Activated CD4-positive, alpha-beta memory T cell treated with anti-CD3 and anti-CD28 coated beads, Interleukin-2, amount 10 ng/mL, durations not matched to agents 7 days and 5 days (primary cell): ENCODE results near the gene KCNF1. TPM values are rescaled to one million over a fixed set of nuclear protein-coding genes. Genes with fewer than 3 reads are reported as not detected.

Experiments used
- CTCF ChIA-PET: fragments of 350-600 bp; sonication (Branson Sonifier 250); formaldehyde crosslinking; loops from one replicate; lab custom pipeline; 2021; ENCODE audit warnings: antibody characterized with exemption, inconsistent platforms; lab: Charles Lee
- POLR2A ChIA-PET: fragments of 350-600 bp; sonication (Branson Sonifier 250); formaldehyde crosslinking; loops from one replicate; lab custom pipeline; 2021; ENCODE audit warnings: antibody characterized with exemption; lab: Charles Lee
- DNase-seq: peaks from one replicate; pipeline ENCODE4 v3.0.0-alpha.2; 2020
- H3K27ac Mint-ChIP-seq: one replicate; pipeline ENCODE4 v1.8.0; 2021; ENCODE audit warnings: mild to moderate bottlenecking, mixed read lengths
- H3K27me3 Mint-ChIP-seq: one replicate; pipeline ENCODE4 v1.8.0; 2021; ENCODE audit warnings: mixed read lengths
- H3K36me3 Mint-ChIP-seq: one replicate; pipeline ENCODE4 v1.8.0; 2021; ENCODE audit warnings: low read depth, mixed read lengths
- H3K4me1 Mint-ChIP-seq: one replicate; pipeline ENCODE4 v1.8.0; 2021; ENCODE audit warnings: mixed read lengths
- H3K4me3 Mint-ChIP-seq: one replicate; pipeline ENCODE4 v1.8.0; 2021; ENCODE audit warnings: mild to moderate bottlenecking, mixed read lengths
- H3K9me3 Mint-ChIP-seq: one replicate; pipeline ENCODE4 v1.8.0; 2021; ENCODE audit warnings: mixed read lengths
- total RNA-seq, 2 experiments: library from RNA; stranded (reverse); gene quantifications; one replicate each; pipeline ENCODE4 v1.2.3, GENCODE V29; 2021

The KCNF1 gene
- total RNA-seq, 2 experiments from 2014 or later = not detected

DNA sequence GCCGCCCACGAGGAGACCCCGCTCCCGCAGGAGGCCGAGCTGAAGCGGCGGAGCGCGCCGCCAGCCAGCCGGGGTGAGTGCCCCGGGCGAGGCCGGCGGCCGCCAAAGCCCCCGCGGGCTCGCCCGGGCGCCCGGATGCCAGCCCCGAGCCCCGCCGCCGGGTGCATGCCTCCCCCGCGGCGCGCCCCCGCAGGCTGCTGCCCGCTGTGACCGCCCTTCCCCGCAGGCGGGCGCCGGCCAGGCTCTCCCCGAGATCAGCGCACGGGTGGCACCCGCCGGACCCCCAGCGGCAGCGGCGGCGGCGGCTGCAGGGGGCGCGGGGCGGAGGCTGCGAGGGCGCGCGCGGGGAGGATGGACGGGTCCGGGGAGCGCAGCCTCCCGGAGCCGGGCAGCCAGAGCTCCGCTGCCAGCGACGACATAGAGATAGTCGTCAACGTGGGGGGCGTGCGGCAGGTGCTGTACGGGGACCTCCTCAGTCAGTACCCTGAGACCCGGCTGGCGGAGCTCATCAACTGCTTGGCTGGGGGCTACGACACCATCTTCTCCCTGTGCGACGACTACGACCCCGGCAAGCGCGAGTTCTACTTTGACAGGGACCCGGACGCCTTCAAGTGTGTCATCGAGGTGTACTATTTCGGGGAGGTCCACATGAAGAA is 470 bp downstream of the KCNF1 start:
- Mint-ChIP-seq H3K9me3 (no peaks in the 10 kb centered on the region), H3K27me3 (peaks cover 43% of the 10 kb centered on the region), H3K4me1 (no peaks in the 10 kb centered on the region), H3K4me3 (no peak overlapping the region), H3K36me3 (no peaks in the 10 kb centered on the region), H3K27ac (no peak overlapping the region)
- ChIA-PET POLR2A (no interaction called here), CTCF (no interaction called here)
- DNase-seq = no peak

DNA sequence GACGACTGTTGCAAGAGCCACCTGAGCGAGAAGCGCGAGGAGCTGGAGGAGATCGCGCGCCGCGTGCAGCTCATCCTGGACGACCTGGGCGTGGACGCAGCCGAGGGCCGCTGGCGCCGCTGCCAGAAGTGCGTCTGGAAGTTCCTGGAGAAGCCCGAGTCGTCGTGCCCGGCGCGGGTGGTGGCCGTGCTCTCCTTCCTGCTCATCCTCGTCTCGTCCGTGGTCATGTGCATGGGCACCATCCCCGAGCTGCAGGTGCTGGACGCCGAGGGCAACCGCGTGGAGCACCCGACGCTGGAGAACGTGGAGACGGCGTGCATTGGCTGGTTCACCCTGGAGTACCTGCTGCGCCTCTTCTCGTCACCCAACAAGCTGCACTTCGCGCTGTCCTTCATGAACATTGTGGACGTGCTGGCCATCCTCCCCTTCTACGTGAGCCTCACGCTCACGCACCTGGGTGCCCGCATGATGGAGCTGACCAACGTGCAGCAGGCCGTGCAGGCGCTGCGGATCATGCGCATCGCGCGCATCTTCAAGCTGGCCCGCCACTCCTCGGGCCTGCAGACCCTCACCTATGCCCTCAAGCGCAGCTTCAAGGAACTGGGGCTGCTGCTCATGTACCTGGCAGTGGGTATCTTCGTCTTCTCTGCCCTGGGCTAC is 1.2 kb downstream of the KCNF1 start:
- no peak for DNase-seq
- Mint-ChIP-seq H3K9me3 (no peaks in the 10 kb centered on the region), H3K27me3 (peaks cover 46% of the 10 kb centered on the region), H3K4me3 (no peak overlapping the region), H3K36me3 (no peaks in the 10 kb centered on the region), H3K4me1 (no peaks in the 10 kb centered on the region), H3K27ac (no peak overlapping the region)
- ChIA-PET CTCF (interaction anchor here (1.1 kb wide), 1 partner anchor 9 kb away, joined by 3 read pairs; no protein-coding TSS in a partner anchor), POLR2A (no interaction called here)

DNA sequence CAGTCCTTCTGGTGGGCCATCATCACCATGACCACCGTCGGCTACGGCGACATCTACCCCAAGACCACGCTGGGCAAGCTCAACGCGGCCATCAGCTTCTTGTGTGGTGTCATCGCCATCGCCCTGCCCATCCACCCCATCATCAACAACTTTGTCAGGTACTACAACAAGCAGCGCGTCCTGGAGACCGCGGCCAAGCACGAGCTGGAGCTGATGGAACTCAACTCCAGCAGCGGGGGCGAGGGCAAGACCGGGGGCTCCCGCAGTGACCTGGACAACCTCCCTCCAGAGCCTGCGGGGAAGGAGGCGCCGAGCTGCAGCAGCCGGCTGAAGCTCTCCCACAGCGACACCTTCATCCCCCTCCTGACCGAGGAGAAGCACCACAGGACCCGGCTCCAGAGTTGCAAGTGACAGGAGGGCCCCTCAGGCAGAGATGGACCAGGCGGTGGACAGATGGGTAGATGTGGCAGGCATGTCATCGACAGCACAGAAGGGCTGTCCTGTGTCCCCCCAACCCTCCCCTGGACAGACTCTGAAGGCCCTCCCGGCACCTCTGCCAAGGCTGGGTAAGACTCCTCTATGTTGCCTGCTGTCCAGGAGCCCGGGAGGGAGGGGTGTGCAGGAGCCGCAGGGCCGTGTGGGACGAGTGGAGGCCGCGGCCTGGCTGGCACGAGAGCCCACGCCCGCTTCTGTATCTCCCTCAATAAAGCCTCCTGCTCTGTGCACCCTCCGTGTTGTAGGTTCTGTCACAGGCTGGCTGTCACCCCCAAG is 2.0 kb downstream of the KCNF1 start:
- Mint-ChIP-seq H3K36me3 (no peaks in the 10 kb centered on the region), H3K4me1 (no peaks in the 10 kb centered on the region), H3K27ac (no peak overlapping the region), H3K9me3 (no peaks in the 10 kb centered on the region), H3K4me3 (no peak overlapping the region), H3K27me3 (peaks cover 46% of the 10 kb centered on the region)
- ChIA-PET POLR2A (no interaction called here), CTCF (interaction anchor here (1.1 kb wide), 1 partner anchor 10 kb away, joined by 3 read pairs; no protein-coding TSS in a partner anchor)
- DNase-seq = no peak

DNA sequence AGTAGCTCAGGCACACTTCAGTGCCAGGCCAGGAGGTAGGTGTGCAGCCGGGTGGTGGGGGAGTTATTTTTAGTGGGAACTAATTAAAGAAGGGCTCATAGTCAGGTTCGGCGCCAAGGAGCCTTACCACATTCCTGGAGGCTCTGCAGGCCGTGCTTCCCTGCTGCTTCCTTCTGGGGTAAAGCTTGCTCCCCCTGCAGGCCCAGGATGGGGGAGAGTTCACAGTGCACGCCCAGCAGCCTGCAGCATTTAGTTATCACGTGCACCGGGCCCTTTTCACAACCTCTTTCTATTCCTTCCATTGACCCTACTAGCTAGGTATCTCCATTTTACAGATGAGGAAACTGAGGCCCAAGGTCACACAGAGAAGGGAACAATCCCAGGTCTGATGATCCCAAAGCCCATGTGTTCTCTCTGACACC is 2.5 kb downstream of the KCNF1 start:
- Mint-ChIP-seq H3K9me3 (no peaks in the 10 kb centered on the region), H3K36me3 (no peaks in the 10 kb centered on the region), H3K27ac (no peak overlapping the region), H3K4me1 (no peaks in the 10 kb centered on the region), H3K4me3 (no peak overlapping the region), H3K27me3 (peaks cover 43% of the 10 kb centered on the region)
- ChIA-PET CTCF (interaction anchor here (1.1 kb wide), 1 partner anchor 11 kb away, joined by 3 read pairs; no protein-coding TSS in a partner anchor), POLR2A (no interaction called here)
- no peak for DNase-seq

DNA sequence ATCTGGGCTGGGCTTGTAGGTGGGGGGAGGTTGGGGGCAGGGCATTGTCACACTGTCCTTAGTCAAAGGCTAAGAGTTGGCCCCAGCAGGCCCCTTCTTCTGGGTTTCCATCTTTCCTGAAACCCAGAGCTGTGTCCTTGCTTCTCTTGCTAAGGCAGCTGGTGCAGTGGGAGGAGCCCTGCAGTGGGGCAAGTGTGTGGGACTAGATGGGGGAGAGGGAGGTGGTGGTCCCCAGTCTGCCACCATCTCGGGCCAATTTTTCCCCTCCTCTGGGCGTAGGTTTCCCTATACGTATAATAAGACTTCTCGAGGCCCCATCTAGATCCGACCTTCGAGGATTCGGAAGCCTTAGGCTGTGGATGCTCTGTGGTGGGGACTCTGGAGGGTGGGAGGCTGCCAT is 3.5 kb downstream of the KCNF1 start:
- no peak overlapping the region for H3K4me3 Mint-ChIP-seq
- ChIA-PET POLR2A (no interaction called here), CTCF (no interaction called here)
- no peaks in the 10 kb centered on the region for H3K9me3 Mint-ChIP-seq
- no peaks in the 10 kb centered on the region for H3K4me1 Mint-ChIP-seq
- no peak overlapping the region for H3K27ac Mint-ChIP-seq
- H3K27me3 Mint-ChIP-seq = peaks cover 37% of the 10 kb centered on the region
- H3K36me3 Mint-ChIP-seq = no peaks in the 10 kb centered on the region
- DNase-seq = no peak

DNA sequence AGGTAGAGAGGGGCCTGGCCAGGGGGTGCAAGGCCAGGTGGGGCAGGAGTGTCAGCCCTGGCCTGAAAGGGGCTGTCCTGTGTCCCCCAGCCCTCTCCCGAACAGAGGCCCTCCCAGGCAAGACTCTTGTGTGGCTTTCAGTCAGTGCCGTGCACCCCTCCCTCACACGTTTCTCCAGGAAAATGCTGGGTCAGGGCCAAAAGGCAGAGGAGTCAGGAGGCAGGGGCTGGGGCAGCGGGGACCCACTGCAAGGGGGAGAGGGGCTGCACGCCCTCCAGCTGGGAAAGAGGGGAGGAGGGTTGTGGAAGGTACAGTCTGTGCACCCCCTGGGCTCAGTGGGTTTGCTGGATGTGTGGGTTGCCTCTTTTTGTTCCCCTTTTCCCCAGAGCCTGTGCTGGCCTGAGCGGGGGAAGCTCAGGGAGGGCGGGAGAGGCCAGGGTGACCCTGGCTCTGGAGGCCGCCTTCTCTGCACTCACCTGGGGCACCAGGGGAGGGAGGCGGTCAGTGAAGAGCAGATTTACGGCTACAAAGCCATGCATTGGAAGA is 4.1 kb downstream of the KCNF1 start:
- ChIA-PET POLR2A (no interaction called here), CTCF (no interaction called here)
- no peaks in the 10 kb centered on the region for H3K9me3 Mint-ChIP-seq
- H3K36me3 Mint-ChIP-seq = no peaks in the 10 kb centered on the region
- no peaks in the 10 kb centered on the region for H3K4me1 Mint-ChIP-seq
- H3K27me3 Mint-ChIP-seq = peaks cover 34% of the 10 kb centered on the region
- H3K4me3 Mint-ChIP-seq = no peak overlapping the region
- no peak overlapping the region for H3K27ac Mint-ChIP-seq
- DNase-seq = no peak

DNA sequence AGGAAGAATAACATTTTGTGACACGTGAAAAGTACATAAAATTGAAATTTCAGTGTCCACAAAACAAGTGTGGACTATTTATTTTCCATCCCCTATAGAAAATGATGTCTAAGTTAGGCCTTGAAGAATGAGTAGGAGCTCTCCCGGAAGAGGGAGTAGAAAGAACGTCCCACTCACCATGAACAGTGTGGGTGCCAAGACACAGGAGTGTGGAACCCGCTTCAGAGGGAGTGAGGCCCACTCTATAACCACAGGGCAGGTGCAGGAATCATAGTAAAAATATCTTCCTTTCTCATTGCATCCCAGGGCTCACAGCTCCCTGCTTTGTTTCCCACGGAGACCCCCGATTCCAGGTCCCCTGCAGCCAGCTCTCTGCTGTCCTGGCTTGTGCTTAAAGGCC is 5.2 kb downstream of the KCNF1 start:
- Mint-ChIP-seq H3K27me3 (peaks cover 26% of the 10 kb centered on the region), H3K4me1 (no peaks in the 10 kb centered on the region), H3K27ac (no peak overlapping the region), H3K36me3 (no peaks in the 10 kb centered on the region), H3K9me3 (no peaks in the 10 kb centered on the region), H3K4me3 (no peak overlapping the region)
- no peak for DNase-seq
- ChIA-PET CTCF (interaction anchor here (0.9 kb wide), 1 partner anchor 84 kb away, joined by 3 read pairs; no protein-coding TSS in a partner anchor), POLR2A (no interaction called here)

DNA sequence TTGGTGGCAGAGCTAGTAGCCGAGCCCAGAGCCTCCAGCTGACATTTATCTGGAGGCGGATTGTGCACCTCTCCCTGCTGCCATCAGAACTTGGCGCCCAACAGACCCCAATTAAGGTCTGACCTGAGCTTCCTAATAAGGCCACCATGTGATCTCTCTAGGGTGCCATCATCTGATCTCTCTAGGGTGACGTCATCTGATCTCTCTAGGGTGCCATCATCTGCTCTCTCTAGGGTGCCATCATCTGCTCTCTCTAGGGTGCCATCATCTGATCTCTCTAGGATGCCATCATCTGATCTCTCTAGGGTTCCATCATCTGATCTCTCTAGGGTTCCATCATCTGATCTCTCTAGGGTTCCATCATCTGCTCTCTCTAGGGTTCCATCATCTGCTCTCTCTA is 6.2 kb downstream of the KCNF1 start:
- Mint-ChIP-seq H3K4me1 (no peaks in the 10 kb centered on the region), H3K9me3 (no peaks in the 10 kb centered on the region), H3K4me3 (no peak overlapping the region), H3K27ac (no peak overlapping the region), H3K36me3 (no peaks in the 10 kb centered on the region), H3K27me3 (peaks cover 24% of the 10 kb centered on the region)
- CTCF ChIA-PET = interaction anchor here (0.9 kb wide), 1 partner anchor 85 kb away, joined by 3 read pairs; no protein-coding TSS in a partner anchor
- no peak for DNase-seq
- POLR2A ChIA-PET = no interaction called here

DNA sequence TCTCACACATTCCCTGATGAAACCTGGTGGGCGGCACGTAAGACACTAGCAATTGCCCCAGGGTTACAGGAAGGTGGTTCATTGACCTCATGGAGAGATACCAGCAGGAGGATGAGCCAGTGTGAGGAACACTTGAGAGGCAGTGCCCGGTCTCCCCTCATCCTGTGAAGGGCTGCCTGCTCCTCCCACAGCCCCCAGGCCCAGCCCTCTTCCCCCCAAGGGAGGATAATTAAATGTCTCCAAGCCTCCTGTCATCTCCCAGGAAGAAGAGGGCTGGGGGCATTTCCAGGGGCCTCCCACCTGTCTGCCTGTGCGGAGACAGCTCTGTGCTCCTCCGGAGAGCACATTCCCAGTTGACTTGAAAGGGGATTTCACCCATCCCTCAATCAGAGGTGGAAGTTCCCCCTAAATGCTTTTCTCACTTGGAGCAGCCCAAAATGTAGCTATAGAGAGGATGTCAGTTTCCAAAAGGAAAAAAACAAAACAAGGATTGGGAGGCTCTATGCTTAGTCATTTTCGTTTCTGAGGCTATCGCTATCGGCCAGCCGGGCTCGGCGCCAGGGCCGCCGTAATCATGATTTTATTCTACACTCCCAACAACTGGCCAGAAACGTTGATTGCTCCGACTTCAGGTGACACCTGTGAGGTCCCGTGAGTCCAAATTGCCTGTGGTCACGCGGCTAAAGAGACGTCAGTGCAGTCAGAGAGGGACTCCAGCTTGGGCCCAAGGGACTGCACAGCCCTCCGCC is 7.1 kb downstream of the KCNF1 start:
- H3K27ac Mint-ChIP-seq = no peak overlapping the region
- no peaks in the 10 kb centered on the region for H3K36me3 Mint-ChIP-seq
- ChIA-PET CTCF (no interaction called here), POLR2A (no interaction called here)
- no peaks in the 10 kb centered on the region for H3K9me3 Mint-ChIP-seq
- no peak for DNase-seq
- H3K4me3 Mint-ChIP-seq = no peak overlapping the region
- H3K27me3 Mint-ChIP-seq = peaks cover 16% of the 10 kb centered on the region
- H3K4me1 Mint-ChIP-seq = no peaks in the 10 kb centered on the region

DNA sequence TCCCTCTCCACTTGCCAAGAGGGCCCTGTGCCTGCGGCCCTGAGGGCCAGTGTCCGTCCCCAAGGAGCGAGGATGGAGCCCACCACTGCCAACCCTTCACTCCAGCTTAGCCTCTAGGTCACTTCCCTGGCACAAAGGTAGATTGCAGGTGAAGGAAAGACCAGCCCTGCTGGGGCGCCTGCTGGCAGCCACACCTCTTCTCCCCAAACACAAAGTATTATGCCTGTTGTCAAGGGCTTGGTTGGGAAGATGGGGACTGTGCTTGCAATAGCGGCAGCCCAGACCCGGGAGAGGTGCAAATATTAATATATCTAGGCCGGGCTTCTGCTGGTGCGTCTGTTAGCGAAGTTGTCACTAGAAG is 7.7 kb downstream of the KCNF1 start:
- ChIA-PET CTCF (no interaction called here), POLR2A (no interaction called here)
- Mint-ChIP-seq H3K27ac (no peak overlapping the region), H3K4me1 (no peaks in the 10 kb centered on the region), H3K9me3 (no peaks in the 10 kb centered on the region), H3K27me3 (peaks cover 14% of the 10 kb centered on the region), H3K36me3 (no peaks in the 10 kb centered on the region), H3K4me3 (no peak overlapping the region)
- DNase-seq = no peak

DNA sequence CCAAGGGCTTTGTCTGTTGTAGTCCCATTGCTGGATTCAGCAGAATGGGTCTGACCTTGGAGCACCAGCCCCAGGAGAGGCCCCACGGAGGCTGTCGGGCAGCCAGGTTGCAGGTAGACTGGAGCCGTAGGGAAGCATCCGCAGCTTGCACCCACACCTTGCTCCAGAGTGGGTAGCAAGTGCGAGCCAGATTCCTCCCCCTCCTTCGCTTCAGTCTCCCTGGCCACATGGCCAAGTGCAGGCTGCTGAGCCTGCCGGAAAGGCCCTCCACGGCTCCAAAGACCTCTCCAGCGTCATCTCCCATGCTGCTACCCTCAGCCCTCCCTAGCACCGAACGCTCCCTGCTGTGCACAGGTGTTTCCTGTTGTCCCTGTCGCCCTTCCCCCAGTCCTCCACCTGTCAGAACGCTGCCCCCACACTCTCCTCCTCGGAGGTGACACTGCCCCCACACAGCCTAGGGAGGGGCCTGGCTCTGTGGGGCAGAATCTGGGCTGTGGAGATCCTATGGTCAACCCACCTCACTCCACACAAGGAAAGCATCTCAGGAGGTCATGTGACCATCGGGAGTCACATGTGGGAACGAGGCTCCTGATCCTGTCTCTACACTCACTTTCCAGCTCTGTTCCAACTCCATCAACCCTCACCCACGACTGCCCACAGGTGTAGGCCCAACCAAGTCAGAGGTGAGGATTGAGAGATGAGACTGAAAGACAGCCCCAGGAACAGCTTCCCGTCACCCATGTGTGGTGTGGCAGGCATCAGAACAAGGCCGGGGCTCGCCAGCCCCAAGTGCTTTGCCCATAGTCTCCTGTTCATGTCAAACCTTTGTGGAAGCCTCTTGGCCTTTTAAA is 8.3 kb downstream of the KCNF1 start:
- no peak overlapping the region for H3K4me3 Mint-ChIP-seq
- H3K36me3 Mint-ChIP-seq = no peaks in the 10 kb centered on the region
- CTCF ChIA-PET = no interaction called here
- no peak overlapping the region for H3K27ac Mint-ChIP-seq
- POLR2A ChIA-PET = no interaction called here
- no peaks in the 10 kb centered on the region for H3K9me3 Mint-ChIP-seq
- H3K27me3 Mint-ChIP-seq = peaks cover 11% of the 10 kb centered on the region
- no peak for DNase-seq
- no peaks in the 10 kb centered on the region for H3K4me1 Mint-ChIP-seq

DNA sequence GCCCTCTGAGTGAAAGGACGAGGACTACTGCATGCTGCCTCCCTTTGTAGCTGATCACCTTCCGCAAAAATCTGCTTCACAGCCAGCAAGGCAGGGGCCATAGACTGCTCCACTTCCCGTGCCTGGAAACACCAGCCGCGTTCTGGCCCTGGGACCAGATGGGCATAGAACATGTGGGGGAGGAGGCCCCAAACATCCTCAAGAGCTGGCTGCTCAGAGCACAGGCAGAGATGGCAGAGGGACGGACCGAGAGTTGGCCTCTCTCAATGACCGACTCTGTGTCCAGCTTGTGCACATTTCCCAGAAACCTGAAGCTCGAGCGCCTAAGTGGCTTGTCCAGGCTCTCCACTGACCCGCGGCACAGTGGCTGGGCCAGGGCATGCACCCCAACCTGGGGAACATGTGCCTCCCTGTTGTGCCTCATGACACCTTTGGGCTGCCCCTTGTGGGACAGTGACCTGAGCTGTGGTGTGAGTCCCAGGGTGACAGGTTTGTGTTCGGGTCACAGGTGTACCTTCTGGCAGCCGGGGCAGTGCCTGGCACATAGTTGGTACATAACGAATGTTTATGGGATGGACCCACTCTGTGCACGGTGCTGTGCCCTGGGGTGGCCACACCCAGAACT is 9.1 kb downstream of the KCNF1 start:
- H3K36me3 Mint-ChIP-seq = no peaks in the 10 kb centered on the region
- no peak for DNase-seq
- peaks cover 11% of the 10 kb centered on the region for H3K27me3 Mint-ChIP-seq
- H3K27ac Mint-ChIP-seq = no peak overlapping the region
- CTCF ChIA-PET = no interaction called here
- H3K4me1 Mint-ChIP-seq = no peaks in the 10 kb centered on the region
- POLR2A ChIA-PET = no interaction called here
- no peak overlapping the region for H3K4me3 Mint-ChIP-seq
- H3K9me3 Mint-ChIP-seq = no peaks in the 10 kb centered on the region
